ENCODE results near the gene TMEM150B.

Gene TMEM150B

GRCh38 chr19:55354698-55355212 is 29.6 kb upstream of the TMEM150B start, which contains the start of gene COX6B2:
Gene COX6B2 (minus strand): TSS chr19:55354719. CDS start chr19:55354521, 198 bp downstream.
- no peak for DNase-seq

GRCh38 chr19:55353803-55354697 is 28.9 kb upstream of the TMEM150B start:
- DNase-seq: no peak

GRCh38 chr19:55353356-55353802 is 28.2 kb upstream of the TMEM150B start:
- DNase-seq: no peak

- no peak for DNase-seq
These were observed 27.5 kb upstream of the TMEM150B start for GRCh38 chr19:55352549-55353145.

GRCh38 chr19:55352040-55352439 is 26.9 kb upstream of the TMEM150B start:
- DNase-seq: no peak

GRCh38 chr19:55350620-55351315 is 25.6 kb upstream of the TMEM150B start:
- DNase-seq: no peak

- no peak for DNase-seq
These were observed 23.3 kb upstream of the TMEM150B start for GRCh38 chr19:55348317-55349034.

GRCh38 chr19:55347442-55348009 is 22.4 kb upstream of the TMEM150B start:
- DNase-seq: no peak

GRCh38 chr19:55346725-55347441 is 21.7 kb upstream of the TMEM150B start:
- DNase-seq: no peak

GRCh38 chr19:55345818-55346724 is 20.9 kb upstream of the TMEM150B start:
- DNase-seq: no peak

GRCh38 chr19:55345101-55345817 is 20.1 kb upstream of the TMEM150B start:
- DNase-seq: no peak

GRCh38 chr19:55344444-55344843 is 19.3 kb upstream of the TMEM150B start:
- peak; percentile 17 for DNase-seq

GRCh38 chr19:55341595-55342531 is 16.7 kb upstream of the TMEM150B start:
- DNase-seq: no peak

GRCh38 chr19:55341171-55341588 is 16.0 kb upstream of the TMEM150B start:
- DNase-seq: peak; percentile 32

- DNase-seq: no peak
These were observed 15.6 kb upstream of the TMEM150B start for GRCh38 chr19:55340784-55341147.

- DNase-seq: no peak
These were observed 15.0 kb upstream of the TMEM150B start for GRCh38 chr19:55339889-55340783.

- peak; percentile 100 for DNase-seq
These were observed 14.2 kb upstream of the TMEM150B start, which contains the start of gene KMT5C for GRCh38 chr19:55339105-55339888. Gene KMT5C (plus strand): TSS chr19:55339876. CDS start chr19:55341937, 2,061 bp downstream.

All from NCI-H1694 treated with DMSO at 0.1 percent for 48 hours (cell line).